BLaER1 treated with 17β-estradiol and CSF1 and Interleukin-3, amounts not matched to agents 10 nM and 100 nM (cell line): ENCODE results near the gene CREB3L2.

Experiments
- H3K27ac ChIP-seq, 11 experiments: shearing (Covaris generic); formaldehyde crosslinking; 2 replicates each; pipeline ENCODE4 v1.8.1; 2022
- H3K27me3 ChIP-seq, 11 experiments: shearing (Covaris generic); formaldehyde crosslinking; 2 replicates each; pipeline ENCODE4 v1.8.1; 2022
- H3K36me3 ChIP-seq, 11 experiments: shearing (Covaris generic); formaldehyde crosslinking; 2 replicates each; pipeline ENCODE4 v1.8.1; 2022
- H3K4me1 ChIP-seq, 10 experiments: shearing (Covaris generic); formaldehyde crosslinking; 2 replicates each; pipeline ENCODE4 v1.8.1; 2022
- H3K4me2 ChIP-seq, 11 experiments: shearing (Covaris generic); formaldehyde crosslinking; 2 replicates each; pipeline ENCODE4 v1.8.1; 2022
- H3K4me3 ChIP-seq, 10 experiments: shearing (Covaris generic); formaldehyde crosslinking; 2 replicates each; pipeline ENCODE4 v1.8.1; 2022
- H3K9ac ChIP-seq, 11 experiments: shearing (Covaris generic); formaldehyde crosslinking; 2 replicates each; pipeline ENCODE4 v1.8.1; 2022
- H3K9me3 ChIP-seq, 11 experiments: shearing (Covaris generic); formaldehyde crosslinking; replicated peaks in 1 of 11; 2 replicates each; pipeline ENCODE4 v1.8.1; 2022
- H4K20me1 ChIP-seq, 11 experiments: shearing (Covaris generic); formaldehyde crosslinking; 2 replicates each; pipeline ENCODE4 v1.8.1; 2022
- Cebpa-rat ChIP-seq, 11 experiments: shearing (Covaris generic); IDR thresholded peaks; 2 replicates each; pipeline ENCODE4 v1.8.1; 2022

Gene CREB3L2

DNA sequence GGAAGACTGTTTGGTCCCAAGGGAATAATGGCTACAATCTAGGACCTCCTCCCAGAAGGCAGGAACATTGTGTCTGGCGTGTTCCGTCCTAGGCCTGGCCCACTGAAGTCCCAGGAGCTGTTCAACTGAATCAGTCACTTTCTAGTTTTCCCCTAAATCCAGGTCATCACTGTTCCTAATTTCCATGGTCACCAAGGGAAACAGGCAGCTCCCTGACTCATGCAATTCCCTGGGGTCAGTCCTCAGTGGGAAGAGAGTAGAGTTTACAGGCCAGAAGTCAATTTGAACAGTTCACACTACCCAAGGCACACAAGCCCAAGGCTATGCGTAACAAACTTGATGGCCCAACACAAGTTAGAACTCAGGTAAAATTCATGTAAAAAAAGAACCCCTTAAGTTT is 44.0 kb downstream of the CREB3L2 start:
- no peak for TF ChIP-seq Cebpa-rat (IDR thresholded peaks at IDR 0.05)
- Histone ChIP-seq H3K9ac (no peak overlapping the region), H3K4me1 (peaks cover 0 to 43% (median 12%) of the 10 kb centered on the region in 10 experiments; a peak in 12 of 20 replicates), H3K4me2 (no peak overlapping the region; a peak in 3 of 22 replicates), H3K27me3 (no peaks in the 10 kb centered on the region), H4K20me1 (peaks cover 0 to 10% (median 0%) of the 10 kb centered on the region in 11 experiments; a peak in 4 of 22 replicates), H3K36me3 (peaks cover 0 to 15% (median 7%) of the 10 kb centered on the region in 11 experiments; a peak in 6 of 22 replicates), H3K4me3 (no peak overlapping the region), H3K9me3 (no peaks in the 10 kb centered on the region), H3K27ac (no peak overlapping the region; a peak in 1 of 22 replicates)

DNA sequence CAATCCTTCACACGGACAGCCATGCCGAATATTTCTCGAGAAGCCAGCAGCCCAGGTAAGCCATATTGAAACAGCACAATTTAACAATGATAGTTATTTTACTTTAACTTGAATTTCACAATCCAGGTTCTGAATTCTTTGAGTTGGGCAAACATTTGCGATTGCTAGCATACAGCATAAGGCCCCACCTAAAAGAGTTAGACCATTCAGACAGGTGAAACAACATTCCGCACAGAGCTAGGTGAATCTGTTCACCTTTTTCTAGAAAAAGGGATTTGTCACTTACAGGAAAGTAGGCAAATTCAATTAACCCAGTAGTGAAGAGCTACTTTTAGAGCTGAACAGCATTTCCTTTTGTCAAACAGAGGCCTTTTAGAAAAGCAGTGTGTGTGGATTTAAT is 45.3 kb downstream of the CREB3L2 start:
- Histone ChIP-seq H4K20me1 (peaks cover 0 to 7% (median 0%) of the 10 kb centered on the region in 11 experiments; a peak in 4 of 22 replicates), H3K27ac (no peak overlapping the region), H3K4me1 (peaks cover 0 to 42% (median 11%) of the 10 kb centered on the region in 10 experiments; a peak in 12 of 20 replicates), H3K9ac (no peak overlapping the region), H3K9me3 (no peaks in the 10 kb centered on the region), H3K27me3 (no peaks in the 10 kb centered on the region), H3K4me2 (no peak overlapping the region), H3K36me3 (peaks cover 0 to 12% (median 7%) of the 10 kb centered on the region in 11 experiments; a peak in 4 of 22 replicates), H3K4me3 (no peak overlapping the region)
- no peak for TF ChIP-seq Cebpa-rat (IDR thresholded peaks at IDR 0.05)

DNA sequence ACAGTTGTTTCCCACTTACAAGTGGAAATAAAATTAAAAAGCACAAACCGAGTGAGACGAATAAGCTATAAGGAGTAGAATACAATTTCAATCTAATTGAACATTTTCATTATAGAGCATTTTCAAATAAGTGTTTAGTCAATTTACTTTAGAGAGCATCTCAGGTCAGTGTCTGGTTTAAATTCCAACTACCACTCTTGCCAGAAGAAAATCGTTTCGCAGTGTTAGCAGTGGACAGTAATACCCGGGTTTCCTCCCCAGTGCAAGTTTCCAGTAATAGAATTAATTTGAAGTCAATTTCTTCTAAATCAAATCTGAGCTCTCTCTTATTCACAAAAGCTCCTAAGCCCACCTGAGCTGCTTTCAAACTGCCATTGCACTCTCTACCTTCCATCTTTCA is 45.7 kb downstream of the CREB3L2 start:
- Histone ChIP-seq H3K27me3 (no peaks in the 10 kb centered on the region), H3K4me1 (peaks cover 0 to 38% (median 9%) of the 10 kb centered on the region in 10 experiments; a peak in 12 of 20 replicates), H3K4me2 (no peak overlapping the region), H3K9ac (no peak overlapping the region), H3K27ac (no peak overlapping the region), H3K4me3 (no peak overlapping the region), H4K20me1 (peaks cover 0 to 7% (median 0%) of the 10 kb centered on the region in 11 experiments; a peak in 4 of 22 replicates), H3K36me3 (peaks cover 0 to 12% (median 7%) of the 10 kb centered on the region in 11 experiments; a peak in 4 of 22 replicates), H3K9me3 (no peaks in the 10 kb centered on the region)
- no peak for TF ChIP-seq Cebpa-rat (IDR thresholded peaks at IDR 0.05)

DNA sequence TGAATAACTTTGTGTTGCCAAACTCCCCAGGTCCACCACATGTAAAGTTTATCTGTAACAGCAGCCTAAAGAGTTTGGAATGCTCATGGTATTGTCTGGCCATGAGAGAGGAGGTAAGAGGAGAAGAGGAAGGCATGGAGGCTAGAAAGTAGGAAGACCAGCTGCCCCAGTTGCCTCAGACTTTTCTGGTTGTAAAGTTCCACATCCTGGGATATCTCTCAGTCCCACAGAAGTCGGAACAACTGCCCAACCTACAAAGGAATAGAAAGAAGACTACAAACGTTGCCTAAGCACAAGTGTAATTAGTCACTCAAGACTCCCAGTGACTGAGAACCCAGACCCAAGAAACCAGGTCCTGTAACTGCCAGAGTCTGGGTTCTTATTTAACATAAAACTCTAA is 47.3 kb downstream of the CREB3L2 start:
- peaks cover 0 to 12% (median 7%) of the 10 kb centered on the region in 11 experiments; a peak in 4 of 22 replicates for H3K36me3 ChIP-seq
- no peak overlapping the region for H3K4me3 ChIP-seq
- H4K20me1 ChIP-seq: peaks cover 0 to 7% (median 0%) of the 10 kb centered on the region in 11 experiments; a peak in 4 of 22 replicates
- no peaks in the 10 kb centered on the region for H3K9me3 ChIP-seq
- peak overlapping the region in 1 of 11 experiments; percentile 30; a peak in 2 of 22 replicates for H3K4me2 ChIP-seq
- peaks cover 0 to 24% (median 9%) of the 10 kb centered on the region in 10 experiments; a peak in 12 of 20 replicates for H3K4me1 ChIP-seq
- no peak overlapping the region for H3K27ac ChIP-seq
- no peak for TF ChIP-seq Cebpa-rat (IDR thresholded peaks at IDR 0.05)
- H3K27me3 ChIP-seq: no peaks in the 10 kb centered on the region
- H3K9ac ChIP-seq: no peak overlapping the region

DNA sequence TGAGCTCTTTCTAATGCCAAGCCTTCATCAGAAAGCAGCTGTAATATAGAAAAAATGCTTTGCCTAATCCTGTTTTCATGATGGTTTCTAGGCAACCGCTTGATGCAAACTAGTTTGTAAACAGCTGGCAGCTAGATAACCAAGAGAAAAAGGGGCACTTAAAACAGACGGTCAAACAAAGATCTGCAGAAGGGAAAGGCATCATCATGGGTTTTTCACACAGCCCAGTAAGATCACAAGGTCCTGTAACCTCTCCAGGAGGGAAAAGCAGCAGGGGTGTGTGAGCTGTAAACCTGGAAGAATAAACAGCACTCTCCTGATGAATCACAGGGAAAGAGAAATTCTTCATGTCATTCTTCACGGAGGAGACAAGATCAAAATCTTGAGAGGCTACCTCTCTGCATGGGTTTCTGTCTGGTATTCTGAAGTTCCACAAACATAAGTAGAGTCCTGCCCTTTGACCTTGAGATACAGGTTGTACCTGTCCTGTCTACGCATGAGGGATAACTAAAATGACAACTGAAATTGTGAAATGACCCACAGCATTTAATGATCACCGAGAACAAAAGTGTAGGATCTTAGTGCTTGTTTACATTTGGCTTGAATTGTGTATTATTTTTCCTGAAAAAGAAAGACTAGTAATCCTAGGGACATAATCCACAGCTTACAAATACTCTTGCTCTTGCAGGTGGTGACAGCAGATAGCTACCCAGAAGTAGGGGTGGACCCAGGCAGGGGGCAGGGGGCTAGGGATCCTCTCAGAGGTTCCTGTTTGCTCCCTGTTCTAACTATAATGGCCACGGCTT is 48.0 kb downstream of the CREB3L2 start:
- no peaks in the 10 kb centered on the region for H3K27me3 ChIP-seq
- peaks cover 0 to 12% (median 7%) of the 10 kb centered on the region in 11 experiments; a peak in 4 of 22 replicates for H3K36me3 ChIP-seq
- H3K4me2 ChIP-seq: peak overlapping the region in 1 of 11 experiments; percentile 30; a peak in 2 of 22 replicates
- H3K9me3 ChIP-seq: no peaks in the 10 kb centered on the region
- TF ChIP-seq Cebpa-rat (IDR thresholded peaks at IDR 0.05): no peak
- no peak overlapping the region for H3K9ac ChIP-seq
- H3K4me3 ChIP-seq: no peak overlapping the region
- peaks cover 0 to 17% (median 8%) of the 10 kb centered on the region in 10 experiments; a peak in 12 of 20 replicates for H3K4me1 ChIP-seq
- no peak overlapping the region for H3K27ac ChIP-seq
- H4K20me1 ChIP-seq: peaks cover 0 to 7% (median 0%) of the 10 kb centered on the region in 11 experiments; a peak in 3 of 22 replicates

DNA sequence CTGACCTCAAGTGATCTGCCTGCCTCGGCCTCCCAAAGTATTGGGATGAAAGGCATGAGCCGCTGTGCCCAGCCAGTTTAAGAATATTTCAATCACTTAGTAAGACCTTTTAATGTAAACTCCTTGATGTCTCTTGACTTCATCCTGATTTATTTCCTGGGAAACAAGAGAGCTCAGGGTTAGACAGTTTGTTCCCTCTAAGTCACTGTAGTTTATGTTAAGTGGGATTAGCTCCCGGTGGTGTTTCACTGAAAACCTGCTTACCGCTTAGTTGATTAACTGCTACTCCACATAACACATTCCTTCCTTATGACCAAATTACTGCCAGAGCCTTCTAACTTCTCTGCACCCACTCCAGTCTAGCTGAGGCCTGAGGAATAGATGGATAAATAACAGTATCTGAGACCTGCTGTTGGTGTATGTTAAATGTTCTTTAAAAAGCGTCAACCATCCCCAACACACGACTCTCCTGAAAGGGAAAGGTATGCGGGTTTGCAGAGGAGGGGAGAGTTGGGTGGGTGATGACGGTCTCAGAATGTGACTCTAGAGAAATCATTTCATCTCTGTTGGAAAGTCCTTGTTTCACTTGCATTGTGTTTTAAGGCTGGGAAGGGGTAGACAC is 48.7 kb downstream of the CREB3L2 start:
- no peaks in the 10 kb centered on the region for H3K27me3 ChIP-seq
- H3K9ac ChIP-seq: no peak overlapping the region
- no peaks in the 10 kb centered on the region for H3K9me3 ChIP-seq
- peaks cover 0 to 10% (median 6%) of the 10 kb centered on the region in 10 experiments; a peak in 10 of 20 replicates for H3K4me1 ChIP-seq
- no peak overlapping the region for H3K27ac ChIP-seq
- TF ChIP-seq Cebpa-rat (IDR thresholded peaks at IDR 0.05): no peak
- peaks cover 0 to 7% (median 0%) of the 10 kb centered on the region in 11 experiments; a peak in 3 of 22 replicates for H4K20me1 ChIP-seq
- H3K36me3 ChIP-seq: peaks cover 0 to 9% (median 5%) of the 10 kb centered on the region in 11 experiments; a peak in 4 of 22 replicates
- no peak overlapping the region for H3K4me2 ChIP-seq
- no peak overlapping the region for H3K4me3 ChIP-seq

DNA sequence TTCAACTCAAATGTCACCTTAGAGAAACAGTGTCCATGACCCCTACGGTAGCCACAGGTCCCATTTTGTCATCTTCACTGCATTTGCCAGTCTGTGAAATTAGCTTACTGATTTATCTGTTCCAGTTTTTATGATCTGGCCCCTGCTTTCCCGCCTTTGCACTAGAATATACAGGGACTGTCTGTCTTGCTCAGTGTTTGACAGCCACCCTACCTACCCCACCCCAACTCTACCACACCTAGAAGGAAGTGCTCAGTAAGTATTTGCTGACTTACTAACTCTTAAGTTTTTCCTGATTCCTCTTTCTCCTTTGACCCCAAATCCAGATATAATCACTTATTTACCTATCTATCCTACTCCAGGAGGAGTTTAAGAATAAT is 49.5 kb downstream of the CREB3L2 start:
- H3K9me3 ChIP-seq: no peaks in the 10 kb centered on the region; a peak in 1 of 22 replicates
- H3K4me2 ChIP-seq: no peak overlapping the region
- TF ChIP-seq Cebpa-rat (IDR thresholded peaks at IDR 0.05): no peak
- H3K27ac ChIP-seq: no peak overlapping the region
- peaks cover 0 to 8% (median 2%) of the 10 kb centered on the region in 10 experiments; a peak in 6 of 20 replicates for H3K4me1 ChIP-seq
- peaks cover 0 to 3% (median 0%) of the 10 kb centered on the region in 11 experiments; a peak in 2 of 22 replicates for H3K36me3 ChIP-seq
- no peak overlapping the region for H3K4me3 ChIP-seq
- H3K9ac ChIP-seq: no peak overlapping the region
- H3K27me3 ChIP-seq: no peaks in the 10 kb centered on the region
- H4K20me1 ChIP-seq: peaks cover 0 to 7% (median 0%) of the 10 kb centered on the region in 11 experiments; a peak in 3 of 22 replicates

DNA sequence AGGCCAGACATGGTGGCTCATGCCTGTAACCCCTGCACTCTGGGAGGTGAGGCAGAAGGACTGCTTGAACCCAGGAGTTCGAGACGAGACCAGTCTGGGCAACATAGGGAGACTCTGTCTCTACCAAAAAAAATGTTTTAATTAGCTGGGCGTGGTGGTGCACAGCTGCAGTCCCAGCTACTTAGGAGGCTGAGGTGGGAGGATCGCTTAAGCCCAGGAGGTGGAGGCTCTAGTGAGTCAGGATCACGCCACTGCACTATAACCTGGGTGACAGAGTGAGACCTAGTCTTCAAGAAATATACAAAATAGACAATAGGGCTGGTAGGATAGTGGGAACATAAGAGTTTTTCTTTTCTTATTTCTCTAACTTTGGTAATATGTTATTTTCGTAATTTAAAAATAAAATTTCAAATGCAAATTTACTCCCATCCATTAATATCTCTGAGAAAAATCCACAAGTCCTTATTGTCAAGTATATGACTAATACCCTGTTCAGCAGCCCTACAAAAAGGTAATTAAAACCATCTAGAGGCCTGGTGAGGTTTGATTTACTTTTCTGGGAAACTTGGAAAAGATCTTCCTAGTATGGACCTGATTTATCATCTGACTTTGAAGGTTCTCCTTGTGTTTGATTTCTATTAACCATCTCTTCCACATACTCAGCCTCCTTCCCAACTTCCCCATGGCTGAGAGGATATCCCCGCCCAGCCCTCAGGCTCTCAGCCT is 50.0 kb downstream of the CREB3L2 start:
- Histone ChIP-seq H3K4me1 (peaks cover 0 to 8% (median 2%) of the 10 kb centered on the region in 10 experiments; a peak in 6 of 20 replicates), H3K27me3 (no peaks in the 10 kb centered on the region), H3K4me3 (no peak overlapping the region), H3K9ac (no peak overlapping the region), H3K9me3 (no peaks in the 10 kb centered on the region; a peak in 1 of 22 replicates), H3K4me2 (no peak overlapping the region), H3K27ac (no peak overlapping the region), H4K20me1 (peaks cover 0 to 7% (median 0%) of the 10 kb centered on the region in 11 experiments; a peak in 3 of 22 replicates), H3K36me3 (peaks cover 0 to 3% (median 0%) of the 10 kb centered on the region in 11 experiments; a peak in 2 of 22 replicates)
- no peak for TF ChIP-seq Cebpa-rat (IDR thresholded peaks at IDR 0.05)
